ENCODE measurements around the gene ERGIC3.
"Not testable (repeated sequence)": the region's sequence is repeated elsewhere in the genome, so short reads cannot be mapped to it uniquely, and the experiment has no call there.

ERGIC3 gene

DNA sequence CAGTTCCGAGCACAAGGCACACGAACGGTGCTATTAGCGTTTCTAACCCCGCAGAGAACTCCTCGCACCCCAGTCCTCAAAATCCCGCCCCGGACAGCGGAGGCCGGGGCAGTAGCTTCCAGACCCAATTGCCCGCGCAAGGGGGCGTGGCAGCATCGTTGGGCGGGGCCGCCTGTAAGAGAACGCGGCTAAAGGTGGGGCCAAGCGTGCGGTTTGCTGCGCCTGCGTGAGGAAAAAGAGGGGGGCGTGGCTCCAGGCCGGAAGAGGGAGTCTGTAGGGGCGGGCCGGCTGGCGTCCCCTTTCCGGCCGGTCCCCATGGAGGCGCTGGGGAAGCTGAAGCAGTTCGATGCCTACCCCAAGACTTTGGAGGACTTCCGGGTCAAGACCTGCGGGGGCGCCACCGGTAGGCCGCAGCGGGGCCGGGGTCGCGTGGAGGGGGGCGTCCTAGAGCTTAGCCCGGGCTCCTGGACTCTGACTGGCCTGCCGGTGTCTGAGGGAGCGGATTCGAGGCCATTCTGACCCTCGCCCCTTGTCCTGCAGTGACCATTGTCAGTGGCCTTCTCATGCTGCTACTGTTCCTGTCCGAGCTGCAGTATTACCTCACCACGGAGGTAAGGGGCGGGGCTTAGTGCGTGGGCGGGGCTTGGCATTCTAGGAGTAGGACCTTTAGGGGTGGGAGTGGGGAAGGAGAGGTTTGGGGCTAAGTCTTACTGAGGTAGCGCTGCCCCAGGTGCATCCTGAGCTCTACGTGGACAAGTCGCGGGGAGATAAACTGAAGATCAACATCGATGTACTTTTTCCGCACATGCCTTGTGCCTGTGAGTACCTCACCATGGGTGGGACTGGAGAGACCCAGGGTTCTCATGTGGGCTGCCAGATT, at the start of gene ERGIC3:
Gene ERGIC3, plus strand, starts transcription at position 296 of the 880 bp plus-strand sequence. Its CDS starts 20 bp downstream, at position 316.
- peak; percentile 93 for DNase-seq (ENCODE audit: low spot score)

DNA sequence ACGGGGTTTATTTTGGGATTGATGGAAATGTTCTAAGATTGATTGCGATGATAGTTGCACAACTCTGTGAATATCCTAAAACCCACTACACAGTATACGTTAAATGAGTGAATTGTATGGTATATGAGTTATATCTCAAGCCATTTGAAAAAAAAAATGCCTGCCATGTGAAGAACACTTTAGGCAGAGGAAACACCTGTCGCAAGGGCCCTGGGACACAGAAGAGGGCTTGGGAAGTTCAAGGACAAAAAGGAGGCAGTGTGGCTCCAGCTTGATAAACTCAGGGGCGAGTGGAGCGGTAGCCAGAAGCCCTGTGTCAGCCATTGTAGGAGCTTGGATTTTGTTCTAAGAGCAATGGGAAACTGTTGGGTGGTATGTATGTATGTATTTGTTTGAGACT, 49.5 kb upstream of the ERGIC3 start:
- DNase-seq (ENCODE audit: low spot score), result no peak

DNA sequence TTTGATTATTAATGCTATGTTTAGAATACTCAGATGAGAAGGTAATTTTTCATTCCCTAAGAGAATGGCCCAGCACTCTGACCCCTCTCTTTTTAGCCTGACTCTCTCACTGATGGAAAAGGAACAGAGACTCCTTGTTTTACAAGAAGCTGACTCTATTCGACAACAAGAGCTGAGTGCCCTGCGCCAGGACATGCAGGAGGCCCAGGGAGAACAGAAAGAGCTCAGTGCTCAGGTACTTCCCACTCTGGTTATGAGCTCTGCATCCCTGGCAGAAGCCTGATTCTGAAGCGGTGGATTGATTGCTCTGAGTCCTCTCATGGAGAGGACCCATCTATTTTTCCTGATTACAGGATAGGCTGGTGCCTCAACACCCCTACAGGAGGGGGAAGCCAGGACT, 45.4 kb upstream of the ERGIC3 start:
- DNase-seq (ENCODE audit: low spot score), result no peak

DNA sequence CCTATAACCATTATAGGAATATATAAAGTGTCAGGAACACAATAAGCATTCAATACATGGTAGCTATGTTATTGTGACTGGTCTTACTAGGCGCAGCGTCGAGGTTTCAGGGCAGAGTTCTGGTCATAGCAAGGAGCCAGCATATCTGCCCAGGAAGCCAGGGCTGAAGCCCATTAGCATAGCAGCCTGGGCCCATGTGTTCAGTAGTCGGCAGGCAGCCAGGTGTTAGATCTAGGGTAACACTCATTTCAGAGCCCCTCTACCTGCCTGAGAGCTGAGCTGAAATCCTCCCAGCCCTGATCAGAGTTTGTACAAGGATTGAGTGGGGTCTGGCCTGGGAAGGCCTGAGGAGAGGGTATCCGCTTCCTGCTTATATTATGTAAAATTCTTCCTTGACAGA, 44.6 kb upstream of the ERGIC3 start:
- DNase-seq (ENCODE audit: low spot score), result no peak

DNA sequence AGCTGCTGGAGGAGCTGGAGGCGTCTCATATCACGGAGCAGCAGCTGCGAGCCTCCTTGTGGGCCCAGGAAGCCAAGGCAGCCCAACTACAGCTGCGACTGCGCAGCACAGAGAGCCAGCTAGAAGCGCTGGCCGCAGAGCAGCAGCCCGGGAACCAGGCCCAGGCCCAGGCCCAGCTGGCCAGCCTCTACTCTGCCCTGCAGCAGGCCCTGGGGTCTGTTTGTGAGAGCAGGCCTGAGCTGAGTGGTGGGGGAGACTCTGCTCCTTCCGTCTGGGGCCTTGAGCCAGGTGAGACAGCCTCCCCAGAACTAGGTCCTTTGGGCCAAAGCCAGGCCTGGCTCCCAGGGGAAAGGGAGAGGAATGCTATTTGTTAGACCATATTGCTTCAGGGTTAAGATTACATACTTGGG, 44.1 kb upstream of the ERGIC3 start:
- peak; percentile 76 for DNase-seq (ENCODE audit: low spot score)

DNA sequence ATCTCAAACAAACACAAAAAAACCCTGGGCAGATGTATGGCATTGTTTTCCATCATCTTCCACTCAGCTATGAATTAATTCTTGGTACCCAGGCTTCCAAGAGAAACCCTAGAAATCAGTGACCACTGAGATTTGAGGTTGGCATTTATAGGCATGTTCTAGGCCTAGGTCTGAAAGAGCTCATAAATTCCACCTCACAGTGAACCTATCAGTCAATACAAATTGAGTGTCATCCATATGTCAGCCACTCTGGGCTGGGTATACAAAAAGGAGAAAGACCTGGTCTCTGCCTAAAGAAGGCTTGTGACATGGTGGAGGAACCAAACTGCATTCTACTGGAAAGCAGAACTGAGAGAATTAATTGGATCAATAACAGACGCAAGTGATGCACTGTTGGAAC, 42.6 kb upstream of the ERGIC3 start:
- no peak for DNase-seq (ENCODE audit: low spot score)

DNA sequence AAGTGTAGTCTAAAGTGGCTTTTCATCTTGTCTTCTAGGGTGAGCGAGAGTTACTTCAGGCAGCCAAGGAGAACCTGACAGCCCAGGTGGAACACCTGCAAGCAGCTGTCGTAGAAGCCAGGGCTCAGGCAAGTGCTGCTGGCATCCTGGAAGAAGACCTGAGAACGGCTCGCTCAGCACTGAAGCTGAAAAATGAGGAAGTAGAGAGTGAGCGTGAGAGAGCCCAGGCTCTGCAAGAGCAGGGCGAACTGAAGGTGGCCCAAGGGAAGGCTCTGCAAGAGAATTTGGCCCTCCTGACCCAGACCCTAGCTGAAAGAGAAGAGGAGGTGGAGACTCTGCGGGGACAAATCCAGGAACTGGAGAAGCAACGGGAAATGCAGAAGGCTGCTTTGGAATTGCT, 39.5 kb upstream of the ERGIC3 start:
- DNase-seq (ENCODE audit: low spot score), result no peak

DNA sequence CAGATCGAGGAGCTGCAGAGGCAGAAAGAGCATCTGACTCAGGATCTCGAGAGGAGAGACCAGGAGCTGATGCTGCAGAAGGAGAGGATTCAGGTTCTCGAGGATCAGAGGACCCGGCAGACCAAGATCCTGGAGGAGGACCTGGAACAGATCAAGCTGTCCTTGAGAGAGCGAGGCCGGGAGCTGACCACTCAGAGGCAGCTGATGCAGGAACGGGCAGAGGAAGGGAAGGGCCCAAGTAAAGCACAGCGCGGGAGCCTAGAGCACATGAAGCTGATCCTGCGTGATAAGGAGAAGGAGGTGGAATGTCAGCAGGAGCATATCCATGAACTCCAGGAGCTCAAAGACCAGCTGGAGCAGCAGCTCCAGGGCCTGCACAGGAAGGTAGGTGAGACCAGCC, 38.6 kb upstream of the ERGIC3 start:
- DNase-seq (ENCODE audit: low spot score), result no peak

DNA sequence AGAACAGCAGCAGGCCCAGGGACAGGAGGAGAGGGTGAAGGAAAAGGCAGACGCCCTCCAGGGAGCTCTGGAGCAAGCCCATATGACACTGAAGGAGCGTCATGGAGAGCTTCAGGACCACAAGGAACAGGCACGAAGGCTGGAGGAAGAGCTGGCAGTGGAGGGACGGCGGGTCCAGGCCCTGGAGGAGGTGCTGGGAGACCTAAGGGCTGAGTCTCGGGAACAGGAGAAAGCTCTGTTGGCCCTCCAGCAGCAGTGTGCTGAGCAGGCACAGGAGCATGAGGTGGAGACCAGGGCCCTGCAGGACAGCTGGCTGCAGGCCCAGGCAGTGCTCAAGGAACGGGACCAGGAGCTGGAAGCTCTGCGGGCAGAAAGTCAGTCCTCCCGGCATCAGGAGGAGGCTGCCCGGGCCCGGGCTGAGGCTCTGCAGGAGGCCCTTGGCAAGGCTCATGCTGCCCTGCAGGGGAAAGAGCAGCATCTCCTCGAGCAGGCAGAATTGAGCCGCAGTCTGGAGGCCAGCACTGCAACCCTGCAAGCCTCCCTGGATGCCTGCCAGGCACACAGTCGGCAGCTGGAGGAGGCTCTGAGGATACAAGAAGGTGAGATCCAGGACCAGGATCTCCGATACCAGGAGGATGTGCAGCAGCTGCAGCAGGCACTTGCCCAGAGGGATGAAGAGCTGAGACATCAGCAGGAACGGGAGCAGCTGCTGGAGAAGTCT, 37.9 kb upstream of the ERGIC3 start:
- DNase-seq (ENCODE audit: low spot score), result no peak

DNA sequence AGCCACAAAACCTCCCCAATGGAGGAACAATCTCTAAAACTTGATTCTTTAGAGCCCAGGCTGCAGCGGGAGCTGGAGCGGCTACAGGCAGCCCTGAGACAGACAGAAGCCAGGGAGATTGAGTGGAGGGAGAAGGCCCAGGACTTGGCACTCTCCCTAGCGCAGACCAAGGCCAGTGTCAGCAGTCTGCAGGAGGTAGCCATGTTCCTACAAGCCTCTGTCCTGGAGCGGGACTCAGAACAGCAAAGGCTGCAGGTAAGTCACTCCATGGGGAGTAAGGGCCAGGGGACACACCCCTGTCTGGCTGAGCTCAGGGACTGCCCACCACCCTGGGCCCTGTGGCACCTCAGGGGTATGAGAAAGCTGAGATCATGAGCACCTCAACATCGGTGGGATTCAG, 37.1 kb upstream of the ERGIC3 start:
- DNase-seq (ENCODE audit: low spot score), result no peak

DNA sequence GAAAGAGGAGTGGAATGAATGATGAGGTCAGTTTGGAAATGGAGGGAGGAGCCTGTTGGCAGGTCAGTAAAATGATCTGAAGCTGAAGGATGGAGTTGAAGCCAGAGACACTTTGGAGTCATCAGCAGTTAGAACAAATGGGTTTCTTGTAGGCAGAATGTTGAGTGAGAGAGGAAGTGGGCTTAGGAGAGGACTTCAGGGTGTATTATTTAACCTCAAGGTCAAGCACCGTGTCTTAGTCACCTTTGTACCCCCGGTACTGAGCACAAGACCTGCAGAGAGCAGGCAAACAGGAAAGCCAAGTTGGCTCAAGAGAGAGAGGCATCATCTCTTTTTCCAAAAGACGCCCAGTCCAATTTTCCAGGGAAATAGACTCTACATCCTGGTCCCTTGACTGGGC, 35.7 kb upstream of the ERGIC3 start:
- no peak for DNase-seq (ENCODE audit: low spot score)

DNA sequence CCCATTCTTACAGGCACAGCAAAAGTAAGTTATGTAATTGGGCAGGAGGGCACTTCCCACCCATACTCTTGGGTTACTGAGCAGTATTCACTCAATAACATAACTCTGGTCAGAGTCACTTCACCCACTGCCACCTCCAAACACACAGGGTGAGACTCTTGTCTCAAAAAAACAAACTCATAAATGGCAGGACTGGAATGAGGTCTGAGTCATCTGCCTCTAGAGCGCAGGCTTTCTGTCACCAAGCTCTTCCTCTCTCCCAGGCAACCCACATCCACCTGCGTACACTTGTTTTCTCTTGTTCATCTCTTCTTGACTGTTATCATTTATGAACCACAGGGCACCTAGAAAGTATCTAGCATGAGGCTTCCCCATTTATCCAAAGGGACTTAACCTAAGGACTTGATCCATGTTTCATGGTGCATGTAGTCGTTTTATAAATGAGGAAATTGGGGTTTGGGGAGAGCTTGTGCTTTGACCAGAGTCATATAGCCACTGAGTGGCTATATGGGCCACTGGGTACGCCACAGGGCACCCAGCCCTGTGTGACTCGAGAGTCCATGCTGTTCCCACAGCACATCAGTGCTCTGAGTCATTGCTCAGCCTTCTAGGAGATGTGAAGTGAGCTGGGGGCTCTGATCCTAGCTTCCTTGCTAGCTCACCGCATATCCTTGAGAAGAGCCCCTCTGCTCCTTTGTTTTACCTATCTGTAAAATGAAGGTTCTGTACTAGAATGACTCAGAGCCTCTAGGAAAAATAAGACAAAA, 34.8 kb upstream of the ERGIC3 start:
- DNase-seq (ENCODE audit: low spot score), result peak; percentile 15

DNA sequence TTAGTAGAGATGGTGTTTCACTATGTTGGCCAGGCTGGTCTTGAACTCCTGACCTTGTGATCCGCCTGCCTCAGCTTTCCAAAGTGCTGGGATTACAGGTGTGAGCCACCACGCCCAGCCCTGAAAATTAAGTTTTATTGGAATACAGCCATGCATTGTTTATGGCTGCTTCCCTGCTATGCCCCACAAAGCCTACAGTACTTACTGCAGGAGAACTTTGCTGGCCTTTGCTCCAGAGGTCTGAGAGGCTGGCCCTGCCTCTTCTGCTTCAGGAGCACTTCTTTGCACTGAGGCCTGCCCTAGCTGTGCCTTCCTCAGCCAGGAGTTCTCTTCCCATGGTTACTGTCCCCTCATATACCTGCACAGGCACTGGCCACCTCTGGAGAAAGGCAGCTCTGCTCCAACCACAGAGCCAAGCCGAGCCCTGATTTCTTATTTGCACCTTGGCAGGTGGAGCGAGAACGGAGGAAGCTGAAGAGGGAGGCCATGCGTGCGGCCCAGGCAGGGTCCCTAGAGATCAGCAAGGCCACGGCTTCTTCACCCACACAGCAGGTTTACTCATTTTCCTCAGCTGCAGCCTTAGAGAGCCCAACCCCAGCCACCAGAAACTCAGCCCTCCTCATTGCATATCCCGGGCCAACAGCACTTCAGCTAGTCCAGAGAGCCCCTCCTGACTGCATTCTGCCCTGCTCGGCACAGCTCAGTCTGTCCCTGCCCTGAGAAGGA, 33.2 kb upstream of the ERGIC3 start:
- no peak for DNase-seq (ENCODE audit: low spot score)

DNA sequence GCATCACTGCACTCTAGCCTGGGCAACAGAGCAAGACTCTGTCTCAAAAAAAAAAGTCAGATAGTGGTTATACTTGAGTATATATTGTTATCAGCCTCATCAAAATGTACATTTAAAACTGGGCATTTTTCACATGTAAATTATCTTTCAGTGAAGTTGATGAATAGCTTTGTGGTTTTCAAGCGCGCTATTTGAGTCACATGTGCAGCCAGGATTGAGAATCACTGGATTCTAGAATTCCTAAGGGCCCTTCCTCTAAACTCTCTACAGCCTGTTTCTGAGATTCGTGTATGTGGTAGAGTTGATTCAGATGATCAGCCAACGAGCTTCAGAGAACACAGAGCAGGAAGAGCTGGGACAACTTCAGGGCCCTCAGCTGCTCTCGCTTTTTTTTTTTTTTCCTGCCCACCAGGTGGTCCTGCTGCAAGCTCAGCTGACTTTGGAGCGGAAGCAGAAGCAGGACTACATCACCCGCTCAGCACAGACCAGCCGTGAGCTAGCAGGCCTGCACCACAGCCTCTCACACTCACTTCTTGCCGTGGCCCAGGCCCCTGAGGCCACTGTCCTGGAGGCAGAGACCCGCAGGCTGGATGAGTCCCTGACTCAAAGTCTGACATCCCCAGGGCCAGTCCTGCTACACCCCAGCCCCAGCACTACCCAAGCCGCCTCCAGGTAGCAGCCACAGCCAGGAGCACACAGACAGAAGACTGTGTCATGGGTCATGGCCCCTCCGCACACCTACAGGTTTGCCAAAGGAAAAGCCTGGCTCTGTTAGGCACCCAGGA, 30.7 kb upstream of the ERGIC3 start:
- DNase-seq (ENCODE audit: low spot score), result no peak

DNA sequence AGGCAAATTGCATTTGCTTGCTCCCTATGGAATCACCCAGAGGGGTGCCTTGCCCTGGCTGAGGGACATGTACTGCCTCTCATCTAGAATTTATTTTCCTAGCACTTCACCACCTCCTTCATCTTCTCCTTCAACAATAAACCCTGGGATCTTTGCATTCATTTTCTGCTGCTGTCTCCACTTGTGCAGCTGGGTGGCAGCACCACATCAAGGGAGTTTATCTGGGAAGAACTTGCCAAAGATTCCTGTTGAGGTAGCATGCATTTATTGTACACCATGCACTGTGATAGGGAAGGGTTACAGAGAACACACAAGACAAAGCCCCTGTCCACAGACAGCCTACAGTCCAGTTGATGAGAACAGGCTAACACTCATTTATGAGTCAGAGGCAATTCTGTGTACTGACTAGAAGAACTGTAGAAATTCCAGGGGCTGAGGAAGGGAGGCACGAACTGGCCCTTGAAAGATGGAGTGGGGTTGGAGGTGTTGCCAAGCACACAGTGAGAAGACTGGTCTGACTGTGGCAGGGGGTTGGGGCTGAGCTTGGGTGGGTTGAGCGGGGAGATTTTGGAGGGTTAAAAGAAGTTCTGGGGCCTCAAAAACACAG, 30.0 kb upstream of the ERGIC3 start:
- peak; percentile 31 for DNase-seq (ENCODE audit: low spot score)

DNA sequence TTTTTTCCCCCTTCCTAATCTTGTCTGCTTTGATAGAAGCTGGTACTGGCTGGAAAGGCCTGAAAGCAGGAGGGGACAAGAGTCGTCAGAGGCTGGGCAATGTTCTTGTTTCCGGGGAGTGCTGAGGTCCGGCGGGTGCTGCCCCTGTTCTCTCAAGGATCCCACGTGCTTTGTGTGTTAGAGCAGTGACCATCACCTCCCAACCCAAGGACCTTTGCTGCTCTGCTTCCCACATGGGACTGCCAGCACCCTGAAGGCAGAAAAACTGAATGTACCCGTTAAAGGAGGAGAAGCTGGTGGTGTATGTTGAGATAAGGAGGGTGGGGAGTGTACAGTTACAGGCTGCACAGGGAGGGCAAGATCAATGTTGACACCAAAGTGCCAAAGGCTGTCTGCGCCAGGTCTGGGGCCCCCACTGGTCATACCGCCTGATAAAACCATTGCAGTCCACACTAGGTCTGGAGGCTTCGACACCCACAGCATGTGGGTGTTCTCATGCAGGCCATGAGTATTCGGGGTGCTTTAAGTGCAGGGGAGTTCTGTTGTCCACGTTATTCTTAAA, 27.4 kb upstream of the ERGIC3 start:
- DNase-seq (ENCODE audit: low spot score), result no peak

DNA sequence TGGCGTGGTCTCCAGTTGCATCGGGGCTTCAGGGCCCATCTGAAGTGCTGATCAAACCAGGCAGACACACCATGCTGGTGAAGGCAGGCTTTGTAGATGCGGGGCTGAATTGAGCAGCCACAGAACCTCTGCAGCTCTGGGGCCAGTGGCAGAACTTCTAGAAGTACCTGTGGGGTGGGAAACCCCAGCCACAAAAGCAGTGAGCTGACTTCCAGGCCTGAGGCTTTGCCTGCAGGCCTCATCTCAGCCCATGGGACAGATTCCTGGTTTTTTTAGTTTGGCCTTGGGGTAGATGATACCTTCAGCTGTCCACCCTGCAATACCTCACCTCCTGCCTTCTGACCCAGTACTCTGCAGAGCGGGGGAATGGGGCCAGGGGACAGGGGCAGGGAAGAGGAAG, 26.5 kb upstream of the ERGIC3 start:
- no peak for DNase-seq (ENCODE audit: low spot score)

DNA sequence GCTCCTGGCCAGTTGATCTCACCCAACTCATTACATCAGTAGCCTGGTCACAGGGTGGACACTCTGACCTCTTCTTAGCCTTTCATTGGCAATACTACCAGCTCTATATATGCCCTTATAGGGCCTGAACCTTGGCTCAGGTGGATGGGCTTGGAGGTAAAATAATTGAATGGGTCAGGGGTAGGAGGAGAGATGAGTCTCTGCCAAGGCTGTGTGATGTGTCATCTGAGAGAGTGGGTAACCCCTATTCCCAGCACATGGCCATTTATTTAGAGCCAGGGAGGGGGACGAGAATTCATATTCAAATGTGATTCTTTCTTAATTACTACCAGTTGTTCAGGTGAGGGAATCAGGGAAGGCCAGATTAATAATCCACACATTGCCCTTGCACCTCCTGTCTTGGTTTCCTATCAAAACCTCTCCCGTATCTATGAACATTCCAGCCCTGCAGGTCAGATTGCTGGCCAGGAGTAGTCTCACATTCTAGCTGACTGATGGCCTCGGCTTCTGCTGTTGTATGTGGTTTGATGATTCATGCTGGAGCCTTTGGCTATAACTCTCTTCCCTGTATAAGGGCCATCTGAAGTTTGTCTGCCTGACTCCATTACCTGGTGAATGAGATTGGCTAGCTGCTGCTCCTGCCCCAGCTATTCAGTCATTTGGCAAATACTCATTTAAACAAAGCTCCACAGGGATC, 25.8 kb upstream of the ERGIC3 start:
- no peak for DNase-seq (ENCODE audit: low spot score)

DNA sequence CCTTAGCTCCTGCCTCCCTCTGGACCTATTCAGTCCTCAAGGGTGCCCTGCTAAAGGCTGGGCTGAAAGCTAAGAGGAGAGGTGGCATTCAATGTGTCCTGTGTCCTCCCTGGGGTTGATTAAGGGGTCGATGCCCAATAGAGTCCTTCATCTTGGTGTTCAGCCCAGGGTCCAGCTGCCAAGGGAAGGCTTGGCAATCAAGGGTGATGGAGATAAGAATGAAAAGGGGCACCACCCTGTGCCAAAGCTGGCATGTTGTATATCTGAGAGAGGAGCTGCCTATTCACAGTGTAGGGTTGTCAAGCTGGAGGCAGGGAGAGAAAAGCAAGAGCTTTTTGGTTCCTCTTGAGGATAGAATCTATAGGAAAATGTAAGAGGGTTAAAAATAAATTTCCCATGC, 24.8 kb upstream of the ERGIC3 start:
- DNase-seq (ENCODE audit: low spot score), result no peak

DNA sequence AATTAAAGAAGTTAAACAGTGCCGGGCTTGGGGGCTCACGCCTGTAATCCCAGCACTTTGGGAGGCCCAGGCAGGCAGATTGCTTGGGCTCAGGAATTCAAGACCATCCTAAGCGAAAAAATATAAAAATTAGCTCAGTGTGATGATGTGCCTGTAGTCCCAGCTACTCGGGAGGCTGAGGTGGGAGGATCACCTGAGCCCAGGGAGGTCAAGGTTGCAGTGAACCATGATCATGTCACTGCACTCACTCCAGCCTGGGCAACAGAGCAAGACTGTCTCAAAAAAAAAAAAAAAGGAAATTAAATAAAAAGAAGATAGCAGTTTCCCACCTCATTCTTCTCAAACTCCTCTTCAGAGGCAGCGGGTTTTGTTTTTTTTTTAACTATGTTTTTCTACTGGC, 24.1 kb upstream of the ERGIC3 start:
- DNase-seq (ENCODE audit: low spot score), result not testable (repeated sequence)

Data from putamen (tissue), 1 donor.